ENCODE results near the gene RBM46. TPM values are rescaled to one million over a fixed set of nuclear protein-coding genes. Genes with fewer than 3 reads are reported as not detected.
"Not testable (repeated sequence)": the region's sequence is repeated elsewhere in the genome, so short reads cannot be mapped to it uniquely, and the experiment has no call there.

The RBM46 gene
- total RNA-seq, 1 experiment from 2014 or later = not detected

DNA sequence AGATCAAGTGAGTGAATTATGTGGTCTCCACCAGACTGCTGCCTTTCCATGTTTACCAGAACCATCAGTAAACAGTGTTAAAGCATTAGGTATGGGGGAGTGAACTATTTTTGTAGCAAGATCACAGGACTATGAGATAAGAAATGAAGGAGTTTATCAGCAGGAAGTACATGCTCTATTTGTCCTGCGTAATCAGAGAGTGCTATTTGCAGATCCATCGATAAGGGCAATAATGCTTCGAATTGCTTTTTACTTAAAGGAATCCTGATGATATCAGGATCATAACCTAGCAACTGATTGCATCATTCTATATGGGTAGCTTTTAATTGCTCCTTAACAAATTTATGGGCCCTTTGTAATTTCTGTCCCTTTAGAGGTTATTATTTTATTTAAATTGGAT, 57.1 kb downstream of the RBM46 start:
- DNase-seq (ENCODE audit: low read depth) = no peak

DNA sequence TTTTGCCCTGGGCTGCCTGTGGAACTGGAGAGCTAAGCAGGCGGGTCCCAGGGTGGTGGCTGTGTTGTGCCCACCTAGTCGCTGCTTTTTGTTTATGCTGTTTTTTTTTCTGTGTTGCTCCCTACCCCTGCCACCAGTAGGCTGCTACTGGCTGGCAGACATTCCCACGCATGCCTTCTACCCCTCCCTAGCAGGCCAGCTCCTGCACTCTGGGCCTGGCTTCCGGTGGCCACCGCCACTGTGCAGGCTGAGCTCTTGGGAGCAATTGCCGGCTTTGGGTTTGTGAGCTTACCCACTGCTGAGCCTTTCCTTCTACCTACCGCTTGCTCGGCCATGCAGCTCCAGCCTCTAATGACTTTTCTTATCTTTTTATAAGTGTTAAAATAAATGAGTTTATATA, 57.6 kb downstream of the RBM46 start:
- no peak for DNase-seq (ENCODE audit: low read depth)

DNA sequence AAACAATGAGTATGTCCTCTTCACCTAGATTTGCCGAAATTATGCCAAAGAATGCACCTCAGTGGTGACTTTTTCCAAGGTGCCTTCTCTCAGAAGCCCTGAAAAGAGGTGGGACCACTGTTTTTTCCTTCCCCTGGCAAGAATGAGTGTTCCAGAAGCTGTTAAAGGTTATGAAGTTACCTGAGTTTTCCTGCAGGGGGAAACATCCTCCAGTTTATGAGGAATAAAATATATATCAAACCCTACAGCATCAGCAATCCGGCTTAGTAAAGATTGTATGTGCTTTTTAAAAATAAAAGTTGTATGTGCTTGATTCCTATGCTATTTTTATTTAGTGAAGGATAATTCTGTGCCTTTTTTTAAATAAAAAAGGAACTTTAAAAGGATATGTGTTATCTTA, 73.3 kb downstream of the RBM46 start:
- peak; percentile 7 for DNase-seq (ENCODE audit: low read depth)

DNA sequence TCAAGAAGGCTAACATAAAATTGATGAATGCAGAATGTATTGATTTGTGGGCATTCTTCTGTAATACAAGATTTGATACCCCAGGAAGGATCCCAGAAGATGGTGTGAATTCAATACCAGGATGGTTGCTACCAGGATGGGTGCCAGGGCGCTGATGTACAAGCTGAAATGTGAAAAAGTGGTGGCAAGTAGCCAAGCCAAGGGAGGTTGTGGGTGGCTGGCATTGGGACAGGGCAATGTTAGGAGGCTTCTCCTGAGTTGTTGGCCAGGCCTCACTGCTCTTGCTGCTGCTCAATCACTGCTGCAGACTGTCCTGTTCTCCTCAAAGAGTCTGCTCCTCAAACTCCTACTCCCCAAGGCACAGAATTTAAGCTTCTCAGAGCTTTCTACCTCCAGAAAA, 77.1 kb downstream of the RBM46 start:
- no peak for DNase-seq (ENCODE audit: low read depth)

DNA sequence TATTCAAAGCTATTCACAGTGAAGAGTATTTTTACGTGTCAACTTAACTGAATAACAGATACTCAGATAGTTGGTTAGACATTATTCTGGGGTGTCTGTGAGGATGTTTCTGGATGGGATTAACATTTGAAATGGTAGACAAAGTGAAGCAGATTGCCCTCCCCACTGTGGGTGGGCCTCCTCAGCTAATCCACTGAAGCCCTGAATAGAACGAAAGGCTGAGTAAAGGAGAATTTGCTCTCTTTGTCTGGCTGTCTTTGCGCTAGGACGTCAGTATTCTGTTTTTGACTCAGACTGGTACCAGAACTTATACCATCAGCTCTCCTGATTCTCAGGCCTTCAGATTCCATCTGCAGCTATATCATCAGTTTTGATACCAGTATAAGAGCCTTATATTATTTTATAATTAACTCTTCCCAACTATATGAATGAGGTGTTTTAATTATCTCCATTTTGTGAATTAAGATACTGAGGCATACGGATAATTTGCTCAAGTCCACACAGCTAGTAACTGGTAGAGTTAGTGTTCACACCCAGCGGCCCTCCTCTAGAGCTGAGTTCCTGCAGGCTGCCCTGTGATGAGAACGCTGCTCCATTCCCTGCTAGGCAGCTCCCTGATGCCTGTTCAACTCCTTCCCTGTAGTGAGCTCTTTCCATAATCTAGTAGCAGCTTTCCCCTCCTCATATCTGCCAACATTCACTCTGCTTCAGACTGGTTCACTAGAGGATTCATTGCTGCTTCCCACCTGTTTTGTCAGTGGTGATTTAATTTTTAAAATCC, 87.5 kb downstream of the RBM46 start:
- DNase-seq (ENCODE audit: low read depth) = no peak

DNA sequence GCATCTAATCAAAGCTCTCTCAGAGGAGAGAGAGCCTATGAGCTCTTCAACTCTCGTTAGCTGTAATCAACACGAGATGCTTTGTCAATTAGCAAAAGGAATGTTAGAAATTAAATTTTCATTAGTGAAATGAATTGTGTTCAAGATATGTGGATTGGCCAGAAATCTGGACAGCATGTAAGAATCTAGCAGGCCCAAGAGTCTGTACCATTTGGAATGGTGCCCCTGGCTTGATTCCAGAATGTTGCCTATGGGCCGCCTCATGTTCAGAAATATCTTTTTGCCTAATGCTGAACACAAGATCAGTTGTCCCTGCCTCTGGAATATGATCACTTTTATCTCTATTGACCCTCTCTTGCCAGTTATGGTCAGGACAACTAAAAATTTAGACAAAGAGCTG, 88.2 kb downstream of the RBM46 start:
- no peak for DNase-seq (ENCODE audit: low read depth)

DNA sequence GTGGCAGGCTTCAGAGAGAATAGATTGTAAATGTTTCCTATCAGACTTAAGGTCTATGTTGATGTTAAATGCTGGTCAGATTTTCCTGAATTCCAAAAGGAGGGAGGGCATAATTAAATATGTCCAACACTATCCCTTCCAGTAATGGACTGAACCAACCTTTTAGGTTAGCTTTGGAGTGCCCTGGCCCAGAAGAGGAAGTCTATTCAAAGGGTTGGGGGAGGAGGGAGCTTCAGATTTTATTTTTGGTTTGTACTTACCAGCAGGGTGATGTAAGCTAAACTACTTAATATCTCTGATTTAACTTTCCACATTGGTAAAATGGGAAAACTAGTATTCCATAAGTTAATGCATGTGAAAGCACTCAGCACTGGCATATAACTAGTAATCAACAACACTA, 91.1 kb downstream of the RBM46 start:
- no peak for DNase-seq (ENCODE audit: low read depth)

DNA sequence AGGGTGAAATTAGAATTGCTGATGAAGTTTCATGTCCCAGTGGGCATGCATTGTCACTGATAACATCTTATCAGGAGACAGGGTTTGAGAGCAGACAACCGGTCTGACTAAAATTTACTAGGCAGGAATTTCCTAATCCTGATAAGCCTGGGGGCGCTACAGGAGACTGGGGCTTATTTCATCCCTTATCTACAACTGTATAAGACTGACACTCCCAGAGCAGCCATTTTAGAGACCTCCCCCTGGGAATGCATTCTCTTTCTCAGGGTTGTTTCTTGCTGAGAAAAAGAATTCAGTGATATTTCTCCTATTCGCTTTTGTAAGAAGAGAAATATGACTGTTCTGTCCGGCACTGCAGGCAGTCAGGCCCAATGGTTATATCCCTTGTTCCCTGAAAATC, 93.0 kb downstream of the RBM46 start:
- not testable (repeated sequence) for DNase-seq (ENCODE audit: low read depth)

DNA sequence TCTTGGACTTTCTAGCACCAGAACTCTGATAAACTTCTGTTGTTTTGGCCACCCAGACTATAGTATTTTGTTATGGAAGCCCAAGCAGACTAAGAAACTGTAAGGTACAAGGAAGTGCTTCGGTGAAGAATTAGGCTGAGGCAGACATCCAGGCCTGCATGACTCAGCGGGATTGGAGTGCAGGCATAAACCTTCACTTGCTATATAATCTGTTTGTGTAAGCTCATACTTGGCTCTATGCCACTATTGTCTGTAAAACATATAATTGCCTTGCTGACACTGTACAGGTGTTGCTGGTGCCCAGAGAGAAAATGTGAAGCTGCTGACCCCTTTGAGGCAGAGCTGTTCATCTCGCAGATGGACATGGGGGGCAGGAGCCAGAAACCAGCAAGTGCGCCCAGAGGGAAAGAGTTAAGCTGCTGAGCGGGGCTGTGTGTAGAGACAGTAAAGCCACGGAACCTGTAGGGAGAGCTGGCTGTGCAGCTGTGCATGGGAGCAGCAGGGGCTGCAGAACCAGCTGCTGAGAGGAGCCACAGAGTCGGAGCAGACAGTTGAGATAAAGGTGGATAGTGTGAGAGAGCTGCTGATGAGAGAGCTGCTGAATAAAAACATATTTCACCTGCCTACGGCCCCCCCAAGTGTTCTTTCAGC, 96.2 kb downstream of the RBM46 start:
- DNase-seq (ENCODE audit: low read depth) = peak; percentile 3

Other genes starting within 250 kb of the RBM46 start
- gene PLRG1, start 230.9 kb upstream of the RBM46 start, total RNA-seq (2014; rRNA removed; shearing (Covaris generic)) = 55.9 and 61.7 TPM in 2 replicates
- not detected in 2 replicates for gene FGB, start 218.3 kb upstream of the RBM46 start, total RNA-seq (2014; rRNA removed; shearing (Covaris generic))
- not detected in 2 replicates for gene FGA, start 190.5 kb upstream of the RBM46 start, total RNA-seq (2014; rRNA removed; shearing (Covaris generic))
- gene FGG, start 168.6 kb upstream of the RBM46 start, total RNA-seq (2014; rRNA removed; shearing (Covaris generic)) = not detected in 2 replicates
- not detected in 2 replicates for gene LRAT, start 37.3 kb upstream of the RBM46 start, total RNA-seq (2014; rRNA removed; shearing (Covaris generic))

Measured in M059J (cell line).